Measurements from ENCODE around the gene RBFA.

The RBFA gene

DNA sequence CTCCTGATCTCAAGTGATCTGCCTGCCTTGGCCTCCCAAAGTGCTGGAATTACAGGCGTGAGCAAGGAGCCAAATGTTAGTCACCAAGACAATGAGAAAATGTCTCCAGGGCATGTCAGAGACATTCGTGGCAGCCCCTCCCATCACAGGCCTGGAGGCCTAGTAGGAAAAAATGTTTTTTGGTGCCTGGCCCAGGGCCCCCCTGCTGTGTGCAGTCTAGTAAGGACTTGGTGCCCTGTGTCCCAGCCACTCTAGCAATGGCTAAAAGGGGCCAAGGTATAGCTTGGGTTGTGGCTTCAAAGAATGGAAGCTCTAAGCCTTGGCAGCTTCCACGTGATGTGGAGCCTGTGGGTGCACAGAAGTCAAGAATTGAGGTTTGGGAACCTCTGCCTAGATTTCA, 33.4 kb upstream of the RBFA start:
- no peak overlapping the region for H3K4me3 ChIP-seq (IDR thresholded peaks at IDR 0.05; ENCODE audit: insufficient read depth, low read depth, low read length)
- no peaks in the 10 kb centered on the region for H3K4me1 ChIP-seq (ENCODE audit: low read depth, poor library complexity, severe bottlenecking)
- no peaks in the 10 kb centered on the region for H3K36me3 ChIP-seq (ENCODE audit: insufficient read depth)
- H3K27ac ChIP-seq: no peak overlapping the region
- no peak overlapping the region for H3K4me2 ChIP-seq
- H3K79me2 ChIP-seq (ENCODE audit: insufficient read depth, low read depth): no peaks in the 10 kb centered on the region
- no peaks in the 10 kb centered on the region for H3K27me3 ChIP-seq (ENCODE audit: insufficient read depth, low read depth)
- no peak overlapping the region for H2AFZ ChIP-seq (ENCODE audit: low read depth)
- TF ChIP-seq, protein P1, sequence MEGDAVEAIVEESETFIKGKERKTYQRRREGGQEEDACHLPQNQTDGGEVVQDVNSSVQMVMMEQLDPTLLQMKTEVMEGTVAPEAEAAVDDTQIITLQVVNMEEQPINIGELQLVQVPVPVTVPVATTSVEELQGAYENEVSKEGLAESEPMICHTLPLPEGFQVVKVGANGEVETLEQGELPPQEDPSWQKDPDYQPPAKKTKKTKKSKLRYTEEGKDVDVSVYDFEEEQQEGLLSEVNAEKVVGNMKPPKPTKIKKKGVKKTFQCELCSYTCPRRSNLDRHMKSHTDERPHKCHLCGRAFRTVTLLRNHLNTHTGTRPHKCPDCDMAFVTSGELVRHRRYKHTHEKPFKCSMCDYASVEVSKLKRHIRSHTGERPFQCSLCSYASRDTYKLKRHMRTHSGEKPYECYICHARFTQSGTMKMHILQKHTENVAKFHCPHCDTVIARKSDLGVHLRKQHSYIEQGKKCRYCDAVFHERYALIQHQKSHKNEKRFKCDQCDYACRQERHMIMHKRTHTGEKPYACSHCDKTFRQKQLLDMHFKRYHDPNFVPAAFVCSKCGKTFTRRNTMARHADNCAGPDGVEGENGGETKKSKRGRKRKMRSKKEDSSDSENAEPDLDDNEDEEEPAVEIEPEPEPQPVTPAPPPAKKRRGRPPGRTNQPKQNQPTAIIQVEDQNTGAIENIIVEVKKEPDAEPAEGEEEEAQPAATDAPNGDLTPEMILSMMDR (conservative IDR thresholded peaks at IDR 0.05; ENCODE audit: low read depth, low read length): no peak
- no peak overlapping the region for H3K9ac ChIP-seq
- H4K20me1 ChIP-seq (ENCODE audit: insufficient read depth): no peaks in the 10 kb centered on the region

DNA sequence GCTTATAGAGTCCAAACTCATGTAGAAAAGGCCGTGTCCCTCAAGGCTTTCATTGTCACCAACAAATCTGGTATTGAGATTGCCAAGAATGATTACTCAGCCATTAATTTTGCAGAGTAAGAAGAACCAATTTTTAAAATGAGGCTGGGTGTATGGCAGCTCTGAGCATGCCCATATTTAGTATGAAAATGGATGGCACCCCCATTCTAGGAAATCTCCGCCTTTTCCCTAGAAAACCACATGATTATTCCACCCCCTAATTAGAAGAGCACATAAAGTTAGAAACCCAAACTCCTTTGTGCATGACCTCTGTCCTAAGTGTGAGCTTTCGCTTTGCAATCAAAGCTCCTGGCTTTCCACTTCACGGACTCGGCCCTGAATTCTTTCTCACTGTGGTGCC, 31.8 kb upstream of the RBFA start:
- H3K36me3 ChIP-seq (ENCODE audit: insufficient read depth): no peaks in the 10 kb centered on the region
- H3K4me3 ChIP-seq (IDR thresholded peaks at IDR 0.05; ENCODE audit: insufficient read depth, low read depth, low read length): no peak overlapping the region
- H2AFZ ChIP-seq (ENCODE audit: low read depth): no peak overlapping the region
- no peaks in the 10 kb centered on the region for H3K79me2 ChIP-seq (ENCODE audit: insufficient read depth, low read depth)
- no peaks in the 10 kb centered on the region for H3K4me1 ChIP-seq (ENCODE audit: low read depth, poor library complexity, severe bottlenecking)
- no peak overlapping the region for H3K9ac ChIP-seq
- H3K4me2 ChIP-seq: no peak overlapping the region
- H3K27ac ChIP-seq: no peak overlapping the region
- H4K20me1 ChIP-seq (ENCODE audit: insufficient read depth): no peaks in the 10 kb centered on the region
- TF ChIP-seq, protein P1 (conservative IDR thresholded peaks at IDR 0.05; ENCODE audit: low read depth, low read length): no peak
- H3K27me3 ChIP-seq (ENCODE audit: insufficient read depth, low read depth): no peaks in the 10 kb centered on the region

DNA sequence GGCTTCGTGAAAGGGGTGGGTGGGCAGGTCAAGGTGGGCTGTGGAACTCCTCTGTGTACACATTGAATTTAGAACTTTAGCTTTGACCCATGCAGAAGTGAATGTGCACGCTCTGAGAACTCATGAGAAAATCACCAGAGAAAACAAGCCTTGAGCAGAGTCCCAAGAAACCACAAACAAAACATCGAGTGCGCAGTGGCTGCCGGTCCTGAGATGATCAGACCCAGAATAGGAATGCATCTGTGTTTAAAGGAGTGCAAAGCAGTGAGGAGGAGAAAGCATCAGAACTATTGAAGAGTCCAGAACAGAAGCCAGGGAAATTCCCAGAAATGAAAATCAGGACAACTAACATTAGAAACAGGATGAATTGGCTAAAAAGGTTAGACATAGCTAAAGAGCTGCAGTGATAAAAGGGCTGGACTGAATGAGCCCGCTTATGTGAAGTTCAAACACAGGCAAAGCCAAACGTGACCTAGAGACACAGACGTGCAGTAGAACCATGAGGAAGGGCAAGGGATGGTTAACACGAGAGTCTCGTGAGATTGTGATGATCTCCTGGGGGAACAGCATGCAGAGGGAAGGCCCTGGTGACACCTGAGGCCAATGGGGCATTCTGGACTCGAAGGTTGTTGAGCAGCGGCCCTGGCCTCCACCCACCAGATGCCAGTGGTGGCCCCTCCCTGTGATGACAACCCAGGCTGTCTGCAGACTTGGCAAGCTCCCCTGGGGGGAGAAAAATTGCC, 29.5 kb upstream of the RBFA start:
- TF ChIP-seq, protein P1 (conservative IDR thresholded peaks at IDR 0.05; ENCODE audit: low read depth, low read length): no peak
- Histone ChIP-seq H3K79me2 (ENCODE audit: insufficient read depth, low read depth) (no peaks in the 10 kb centered on the region), H3K36me3 (ENCODE audit: insufficient read depth) (no peaks in the 10 kb centered on the region), H3K9ac (no peak overlapping the region), H2AFZ (ENCODE audit: low read depth) (no peak overlapping the region), H3K27me3 (ENCODE audit: insufficient read depth, low read depth) (no peaks in the 10 kb centered on the region), H4K20me1 (ENCODE audit: insufficient read depth) (no peaks in the 10 kb centered on the region), H3K4me2 (no peak overlapping the region), H3K27ac (no peak overlapping the region), H3K4me1 (ENCODE audit: low read depth, poor library complexity, severe bottlenecking) (no peaks in the 10 kb centered on the region), H3K4me3 (IDR thresholded peaks at IDR 0.05; ENCODE audit: insufficient read depth, low read depth, low read length) (no peak overlapping the region)

DNA sequence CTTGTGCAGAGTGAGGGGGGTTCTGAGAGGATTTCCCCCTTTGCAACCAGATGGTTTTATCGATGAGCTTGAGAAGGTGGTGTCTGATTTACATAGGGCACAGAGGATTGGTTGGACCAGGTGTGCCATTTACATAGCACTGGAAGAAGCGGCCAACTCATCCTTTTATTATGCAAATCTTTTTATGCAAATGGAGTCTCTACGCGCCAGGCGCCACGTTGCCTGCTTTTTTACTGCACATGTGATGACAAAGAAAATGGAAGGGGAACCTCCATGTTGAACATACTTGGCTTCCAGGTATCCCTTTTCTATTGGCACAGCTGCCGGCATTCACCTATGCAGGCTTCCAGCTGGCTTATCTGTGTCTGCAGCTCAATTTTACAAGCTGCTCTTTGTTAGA, 27.5 kb upstream of the RBFA start:
- H3K36me3 ChIP-seq (ENCODE audit: insufficient read depth): no peaks in the 10 kb centered on the region
- H2AFZ ChIP-seq (ENCODE audit: low read depth): no peak overlapping the region
- H3K27ac ChIP-seq: no peak overlapping the region
- no peaks in the 10 kb centered on the region for H3K27me3 ChIP-seq (ENCODE audit: insufficient read depth, low read depth)
- no peak overlapping the region for H3K4me2 ChIP-seq
- TF ChIP-seq, protein P1 (conservative IDR thresholded peaks at IDR 0.05; ENCODE audit: low read depth, low read length): no peak
- H4K20me1 ChIP-seq (ENCODE audit: insufficient read depth): no peaks in the 10 kb centered on the region
- H3K79me2 ChIP-seq (ENCODE audit: insufficient read depth, low read depth): no peaks in the 10 kb centered on the region
- H3K4me1 ChIP-seq (ENCODE audit: low read depth, poor library complexity, severe bottlenecking): no peaks in the 10 kb centered on the region
- no peak overlapping the region for H3K9ac ChIP-seq
- H3K4me3 ChIP-seq (IDR thresholded peaks at IDR 0.05; ENCODE audit: insufficient read depth, low read depth, low read length): no peak overlapping the region
